HepG2 (cell line): ENCODE data around the gene LMOD1. TPM values are rescaled to one million over a fixed set of nuclear protein-coding genes. Genes with fewer than 3 reads are reported as not detected.

Experiments
- ATF4 ChIP-seq, 2 experiments: fragments of 450-650 bp in 1 of 2; sonication (generic) in 1 of 2; formaldehyde crosslinking; IDR thresholded peaks; 2 replicates each; pipeline versions ENCODE4 v1.5.0 to v1.8.0; 2020 to 2022; ENCODE audit warnings: mild to moderate bottlenecking in 1 of 2, missing genetic modification reagents in 1 of 2
- CHD2 ChIP-seq: IDR thresholded peaks from 2 replicates; pipeline ENCODE4 v1.6.1; 2011; ENCODE audit warnings: low read depth, low read length, improper control_type of control experiment
- DPF2 ChIP-seq: sonication (generic); formaldehyde crosslinking; IDR thresholded peaks from 2 replicates; pipeline ENCODE4 v1.4.0; 2020; ENCODE audit warnings: mild to moderate bottlenecking, low read depth, missing genetic modification reagents, borderline replicate concordance
- GABPB1 ChIP-seq: IDR thresholded peaks from 2 replicates; pipeline ENCODE4 v1.6.1; 2016; ENCODE audit warnings: mild to moderate bottlenecking, missing genetic modification reagents, moderate library complexity, missing compliant biosample characterization
- HNRNPL ChIP-seq: fragments of 200-400 bp; formaldehyde crosslinking; IDR thresholded peaks from 2 replicates; pipeline ENCODE4 v1.6.1; 2017; ENCODE audit warnings: mild to moderate bottlenecking, low read depth, low read length
- HNRNPLL ChIP-seq: fragments of 200-400 bp; formaldehyde crosslinking; IDR thresholded peaks from 2 replicates; pipeline ENCODE4 v1.6.1; 2017; ENCODE audit warnings: mild to moderate bottlenecking, low read depth, low read length; ENCODE audit not compliant: poor library complexity, severe bottlenecking
- SAFB2 ChIP-seq: sonication (generic); formaldehyde crosslinking; IDR thresholded peaks from 2 replicates; pipeline ENCODE4 v1.5.1; 2020; ENCODE audit warnings: missing genetic modification reagents, low read depth, mild to moderate bottlenecking, borderline replicate concordance
- SMARCC2 ChIP-seq: fragments of 450-650 bp; IDR thresholded peaks from 2 replicates; pipeline ENCODE4 v1.6.1; 2017; ENCODE audit warnings: antibody characterized with exemption, mild to moderate bottlenecking
- ZNF230 ChIP-seq: sonication (generic); formaldehyde crosslinking; IDR thresholded peaks from 2 replicates; pipeline ENCODE4 v1.4.0; 2020; ENCODE audit warnings: mild to moderate bottlenecking, missing genetic modification reagents
- ZNF563 ChIP-seq: sonication (generic); formaldehyde crosslinking; IDR thresholded peaks from 2 replicates; pipeline ENCODE4 v1.8.0; 2022; ENCODE audit warnings: mild to moderate bottlenecking, moderate library complexity, missing genetic modification reagents
- ZNF788 ChIP-seq: sonication (generic); formaldehyde crosslinking; IDR thresholded peaks from 2 replicates; pipeline ENCODE4 v1.5.0; 2020; ENCODE audit warnings: mild to moderate bottlenecking, missing genetic modification reagents, borderline replicate concordance
- ZNF883 ChIP-seq: sonication (generic); formaldehyde crosslinking; IDR thresholded peaks from 2 replicates; pipeline ENCODE4 v1.5.1; 2020; ENCODE audit warnings: mild to moderate bottlenecking, missing genetic modification reagents; ENCODE audit errors: not compliant biosample characterization
- ZSCAN21 ChIP-seq: sonication (generic); formaldehyde crosslinking; IDR thresholded peaks from 2 replicates; pipeline ENCODE4 v1.8.0; 2022; ENCODE audit warnings: mild to moderate bottlenecking, missing genetic modification reagents, moderate library complexity, borderline replicate concordance
- ZSCAN5A ChIP-seq: sonication (generic); formaldehyde crosslinking; IDR thresholded peaks from 2 replicates; pipeline ENCODE4 v1.8.0; 2022; ENCODE audit warnings: mild to moderate bottlenecking, missing genetic modification reagents, borderline replicate concordance
- polyA plus RNA-seq, 8 experiments: library from polyadenylated mRNA; depleted of rRNA in 3 of 8; stranded (reverse) in 7 of 8; unstranded in 1 of 8; fragments of >200 nt; fragmentation: Illumina TruSeq in 4 of 8; extraction: Trizol in 4 of 8; gene quantifications; 2 replicates each; pipeline versions ENCODE4 v1.2.1 to v1.2.3, GENCODE V29; 2011 to 2016; ENCODE audit warnings: low read depth in 4 of 8, missing spikeins in 1 of 8, mixed read lengths in 1 of 8; ENCODE audit not compliant: insufficient read depth in 1 of 8
- total RNA-seq, 5 experiments: library from RNA; depleted of rRNA; stranded (reverse); fragments of >200 nt; fragmentation: Illumina TruSeq; extraction: Trizol; gene quantifications; 2 replicates each; pipeline ENCODE4 v1.2.3, GENCODE V29; 2016; ENCODE audit warnings: low read depth in 1 of 5
- TF ChIP-seq, protein P1 (sequence below): sonication (generic); formaldehyde crosslinking; IDR thresholded peaks from 2 replicates; pipeline ENCODE4 v1.4.0; 2020; ENCODE audit warnings: low read depth, missing genetic modification reagents
- TF ChIP-seq, protein P2 (sequence below): fragments of 450-650 bp; IDR thresholded peaks from 2 replicates; pipeline ENCODE4 v1.6.1; 2017; ENCODE audit warnings: mild to moderate bottlenecking
- TF ChIP-seq, protein P3 (sequence below): sonication (generic); formaldehyde crosslinking; IDR thresholded peaks from 2 replicates; pipeline ENCODE4 v1.4.0; 2020; ENCODE audit warnings: missing genetic modification reagents

The LMOD1 gene
- total and polyA plus RNA-seq, 2 of the 13 experiments (the other 11 are each of a cell fraction or from before 2014, with no cell fraction given), result not detected

GRCh38 chr1:201888282-201889089, 57.9 kb downstream of the LMOD1 start, which contains the start of gene SHISA4 (continued):
- TF ChIP-seq ATF4 (CRISPR knock-in tag; IDR thresholded peaks at IDR 0.05), result no peak
- TF ChIP-seq CHD2, result no peak
- no peak for TF ChIP-seq SMARCC2
- TF ChIP-seq, protein P1, sequence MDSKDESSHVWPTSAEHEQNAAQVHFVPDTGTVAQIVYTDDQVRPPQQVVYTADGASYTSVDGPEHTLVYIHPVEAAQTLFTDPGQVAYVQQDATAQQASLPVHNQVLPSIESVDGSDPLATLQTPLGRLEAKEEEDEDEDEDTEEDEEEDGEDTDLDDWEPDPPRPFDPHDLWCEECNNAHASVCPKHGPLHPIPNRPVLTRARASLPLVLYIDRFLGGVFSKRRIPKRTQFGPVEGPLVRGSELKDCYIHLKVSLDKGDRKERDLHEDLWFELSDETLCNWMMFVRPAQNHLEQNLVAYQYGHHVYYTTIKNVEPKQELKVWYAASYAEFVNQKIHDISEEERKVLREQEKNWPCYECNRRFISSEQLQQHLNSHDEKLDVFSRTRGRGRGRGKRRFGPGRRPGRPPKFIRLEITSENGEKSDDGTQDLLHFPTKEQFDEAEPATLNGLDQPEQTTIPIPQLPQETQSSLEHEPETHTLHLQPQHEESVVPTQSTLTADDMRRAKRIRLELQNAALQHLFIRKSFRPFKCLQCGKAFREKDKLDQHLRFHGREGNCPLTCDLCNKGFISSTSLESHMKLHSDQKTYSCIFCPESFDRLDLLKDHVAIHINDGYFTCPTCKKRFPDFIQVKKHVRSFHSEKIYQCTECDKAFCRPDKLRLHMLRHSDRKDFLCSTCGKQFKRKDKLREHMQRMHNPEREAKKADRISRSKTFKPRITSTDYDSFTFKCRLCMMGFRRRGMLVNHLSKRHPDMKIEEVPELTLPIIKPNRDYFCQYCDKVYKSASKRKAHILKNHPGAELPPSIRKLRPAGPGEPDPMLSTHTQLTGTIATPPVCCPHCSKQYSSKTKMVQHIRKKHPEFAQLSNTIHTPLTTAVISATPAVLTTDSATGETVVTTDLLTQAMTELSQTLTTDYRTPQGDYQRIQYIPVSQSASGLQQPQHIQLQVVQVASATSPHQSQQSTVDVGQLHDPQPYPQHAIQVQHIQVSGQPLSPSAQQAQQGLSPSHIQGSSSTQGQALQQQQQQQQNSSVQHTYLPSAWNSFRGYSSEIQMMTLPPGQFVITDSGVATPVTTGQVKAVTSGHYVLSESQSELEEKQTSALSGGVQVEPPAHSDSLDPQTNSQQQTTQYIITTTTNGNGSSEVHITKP (CRISPR knock-in tag), result peak; percentile 92
- no peak for TF ChIP-seq DPF2 (CRISPR knock-in tag)
- peak; percentile 98 for TF ChIP-seq HNRNPL
- TF ChIP-seq ZSCAN5A (CRISPR knock-in tag), result no peak
- no peak for TF ChIP-seq ZSCAN21 (CRISPR knock-in tag)
- TF ChIP-seq ZNF883, result peak; percentile 42
- TF ChIP-seq HNRNPLL, result peak; percentile 34
- TF ChIP-seq ZNF230, result no peak
- no peak for TF ChIP-seq ZNF788 (CRISPR knock-in tag)
- TF ChIP-seq, protein P2, sequence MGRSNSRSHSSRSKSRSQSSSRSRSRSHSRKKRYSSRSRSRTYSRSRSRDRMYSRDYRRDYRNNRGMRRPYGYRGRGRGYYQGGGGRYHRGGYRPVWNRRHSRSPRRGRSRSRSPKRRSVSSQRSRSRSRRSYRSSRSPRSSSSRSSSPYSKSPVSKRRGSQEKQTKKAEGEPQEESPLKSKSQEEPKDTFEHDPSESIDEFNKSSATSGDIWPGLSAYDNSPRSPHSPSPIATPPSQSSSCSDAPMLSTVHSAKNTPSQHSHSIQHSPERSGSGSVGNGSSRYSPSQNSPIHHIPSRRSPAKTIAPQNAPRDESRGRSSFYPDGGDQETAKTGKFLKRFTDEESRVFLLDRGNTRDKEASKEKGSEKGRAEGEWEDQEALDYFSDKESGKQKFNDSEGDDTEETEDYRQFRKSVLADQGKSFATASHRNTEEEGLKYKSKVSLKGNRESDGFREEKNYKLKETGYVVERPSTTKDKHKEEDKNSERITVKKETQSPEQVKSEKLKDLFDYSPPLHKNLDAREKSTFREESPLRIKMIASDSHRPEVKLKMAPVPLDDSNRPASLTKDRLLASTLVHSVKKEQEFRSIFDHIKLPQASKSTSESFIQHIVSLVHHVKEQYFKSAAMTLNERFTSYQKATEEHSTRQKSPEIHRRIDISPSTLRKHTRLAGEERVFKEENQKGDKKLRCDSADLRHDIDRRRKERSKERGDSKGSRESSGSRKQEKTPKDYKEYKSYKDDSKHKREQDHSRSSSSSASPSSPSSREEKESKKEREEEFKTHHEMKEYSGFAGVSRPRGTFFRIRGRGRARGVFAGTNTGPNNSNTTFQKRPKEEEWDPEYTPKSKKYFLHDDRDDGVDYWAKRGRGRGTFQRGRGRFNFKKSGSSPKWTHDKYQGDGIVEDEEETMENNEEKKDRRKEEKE, result no peak
- TF ChIP-seq ZNF563, result no peak
- TF ChIP-seq SAFB2, result 0 out of 2 replicates have a peak, but pooled peaks have one; percentile 37
- TF ChIP-seq, protein P3, sequence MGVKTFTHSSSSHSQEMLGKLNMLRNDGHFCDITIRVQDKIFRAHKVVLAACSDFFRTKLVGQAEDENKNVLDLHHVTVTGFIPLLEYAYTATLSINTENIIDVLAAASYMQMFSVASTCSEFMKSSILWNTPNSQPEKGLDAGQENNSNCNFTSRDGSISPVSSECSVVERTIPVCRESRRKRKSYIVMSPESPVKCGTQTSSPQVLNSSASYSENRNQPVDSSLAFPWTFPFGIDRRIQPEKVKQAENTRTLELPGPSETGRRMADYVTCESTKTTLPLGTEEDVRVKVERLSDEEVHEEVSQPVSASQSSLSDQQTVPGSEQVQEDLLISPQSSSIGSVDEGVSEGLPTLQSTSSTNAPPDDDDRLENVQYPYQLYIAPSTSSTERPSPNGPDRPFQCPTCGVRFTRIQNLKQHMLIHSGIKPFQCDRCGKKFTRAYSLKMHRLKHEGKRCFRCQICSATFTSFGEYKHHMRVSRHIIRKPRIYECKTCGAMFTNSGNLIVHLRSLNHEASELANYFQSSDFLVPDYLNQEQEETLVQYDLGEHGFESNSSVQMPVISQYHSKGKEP (CRISPR knock-in tag), result no peak
- 0 out of 2 replicates have a peak, but pooled peaks have one; percentile 38 for TF ChIP-seq GABPB1
